HepG2 (cell line): Measurements from ENCODE around the gene ZKSCAN1. TPM values are rescaled to one million over a fixed set of nuclear protein-coding genes. Genes with fewer than 3 reads are reported as not detected.

Experiments
- ATF4 ChIP-seq, 2 experiments: fragments of 450-650 bp in 1 of 2; sonication (generic) in 1 of 2; formaldehyde crosslinking; IDR thresholded peaks; 2 replicates each; pipeline versions ENCODE4 v1.5.0 to v1.8.0; 2020 to 2022; ENCODE audit warnings: mild to moderate bottlenecking in 1 of 2, missing genetic modification reagents in 1 of 2
- DNMT1 ChIP-seq: sonication (generic); formaldehyde crosslinking; IDR thresholded peaks from 2 replicates; pipeline ENCODE4 v1.5.1; 2020; ENCODE audit warnings: mild to moderate bottlenecking, missing genetic modification reagents
- ESRRA ChIP-seq: sonication (generic); formaldehyde crosslinking; IDR thresholded peaks from 2 replicates; pipeline ENCODE4 v1.5.1; 2020; ENCODE audit warnings: mild to moderate bottlenecking, low read depth, missing genetic modification reagents
- HIC2 ChIP-seq: sonication (generic); formaldehyde crosslinking; IDR thresholded peaks from 2 replicates; pipeline ENCODE4 v1.9.0; 2022; ENCODE audit warnings: low read depth, missing genetic modification reagents
- HNRNPL ChIP-seq: fragments of 200-400 bp; formaldehyde crosslinking; IDR thresholded peaks from 2 replicates; pipeline ENCODE4 v1.6.1; 2017; ENCODE audit warnings: mild to moderate bottlenecking, low read depth, low read length
- IRF2 ChIP-seq: IDR thresholded peaks from 2 replicates; pipeline ENCODE4 v1.6.1; 2018; ENCODE audit warnings: missing genetic modification reagents, missing compliant biosample characterization
- MAX ChIP-seq: IDR thresholded peaks from 2 replicates; pipeline ENCODE4 v1.6.1; 2012; ENCODE audit warnings: inconsistent platforms
- MED1 ChIP-seq: sonication (generic); formaldehyde crosslinking; IDR thresholded peaks from 2 replicates; pipeline ENCODE4 v1.4.0; 2020; ENCODE audit warnings: missing genetic modification reagents
- NFRKB ChIP-seq: fragments of 450-650 bp; IDR thresholded peaks from 2 replicates; pipeline ENCODE4 v1.6.1; 2017
- RBM22 ChIP-seq: fragments of 200-400 bp; formaldehyde crosslinking; optimal IDR thresholded peaks from 2 replicates; pipeline ENCODE3; 2017; ENCODE audit warnings: mild to moderate bottlenecking, low read length, moderate library complexity
- RBM39 ChIP-seq: fragments of 200-400 bp; formaldehyde crosslinking; IDR thresholded peaks from one replicate; pipeline ENCODE4 v1.6.1; 2018; ENCODE audit warnings: antibody characterized with exemption, mild to moderate bottlenecking, low read depth, low read length; ENCODE audit not compliant: poor library complexity, severe bottlenecking
- SMARCE1 ChIP-seq: fragments of 450-650 bp; IDR thresholded peaks from 2 replicates; pipeline ENCODE4 v1.6.1; 2017; ENCODE audit warnings: borderline replicate concordance
- TFDP2 ChIP-seq: sonication (generic); formaldehyde crosslinking; IDR thresholded peaks from 2 replicates; pipeline ENCODE4 v1.4.0; 2020; ENCODE audit warnings: missing genetic modification reagents
- ZC3H4 ChIP-seq: sonication (generic); formaldehyde crosslinking; IDR thresholded peaks from 2 replicates; pipeline ENCODE4 v1.4.0; 2020; ENCODE audit warnings: missing genetic modification reagents, borderline replicate concordance
- ZFAT ChIP-seq: sonication (generic); formaldehyde crosslinking; conservative IDR thresholded peaks from 2 replicates; pipeline ENCODE4 v1.8.1; 2023; ENCODE audit warnings: missing genetic modification reagents, inconsistent platforms
- ZFY ChIP-seq: sonication (generic); formaldehyde crosslinking; IDR thresholded peaks from 2 replicates; pipeline ENCODE4 v1.4.0; 2020; ENCODE audit warnings: missing genetic modification reagents
- ZIK1 ChIP-seq: sonication (generic); formaldehyde crosslinking; IDR thresholded peaks from 2 replicates; pipeline ENCODE4 v1.5.0; 2020; ENCODE audit warnings: mild to moderate bottlenecking, low read depth, missing genetic modification reagents, borderline replicate concordance
- ZKSCAN1 ChIP-seq: fragments of 150-350 bp; IDR thresholded peaks from 2 replicates; pipeline ENCODE4 v1.6.1; 2014; ENCODE audit warnings: low read length
- ZNF17 ChIP-seq: sonication (generic); formaldehyde crosslinking; IDR thresholded peaks from 2 replicates; pipeline ENCODE4 v1.5.0; 2020; ENCODE audit warnings: mild to moderate bottlenecking, missing genetic modification reagents
- ZNF580 ChIP-seq: IDR thresholded peaks from 2 replicates; pipeline ENCODE4 v1.6.1; 2016; ENCODE audit warnings: low read depth, borderline replicate concordance
- ZNF660 ChIP-seq: sonication (generic); formaldehyde crosslinking; IDR thresholded peaks from 2 replicates; pipeline ENCODE4 v1.5.1; 2020; ENCODE audit warnings: mild to moderate bottlenecking, low read depth, missing genetic modification reagents, borderline replicate concordance
- ZNF784 ChIP-seq: sonication (generic); formaldehyde crosslinking; IDR thresholded peaks from 2 replicates; pipeline ENCODE4 v1.5.1; 2020; ENCODE audit warnings: missing genetic modification reagents, mild to moderate bottlenecking, borderline replicate concordance
- polyA plus RNA-seq, 8 experiments: library from polyadenylated mRNA; depleted of rRNA in 3 of 8; stranded (reverse) in 7 of 8; unstranded in 1 of 8; fragments of >200 nt; fragmentation: Illumina TruSeq in 4 of 8; extraction: Trizol in 4 of 8; gene quantifications; 2 replicates each; pipeline versions ENCODE4 v1.2.1 to v1.2.3, GENCODE V29; 2011 to 2016; ENCODE audit warnings: low read depth in 4 of 8, missing spikeins in 1 of 8, mixed read lengths in 1 of 8; ENCODE audit not compliant: insufficient read depth in 1 of 8
- total RNA-seq, 5 experiments: library from RNA; depleted of rRNA; stranded (reverse); fragments of >200 nt; fragmentation: Illumina TruSeq; extraction: Trizol; gene quantifications; 2 replicates each; pipeline ENCODE4 v1.2.3, GENCODE V29; 2016; ENCODE audit warnings: low read depth in 1 of 5
- TF ChIP-seq, protein P1 (sequence below): sonication (generic); formaldehyde crosslinking; IDR thresholded peaks from 2 replicates; pipeline ENCODE4 v1.5.1; 2020; ENCODE audit warnings: mild to moderate bottlenecking, missing genetic modification reagents

Gene ZKSCAN1
- total and polyA plus RNA-seq, 2 of the 13 experiments (the other 11 are each of a cell fraction or from before 2014, with no cell fraction given), result 46.4 to 60.6 TPM

DNA sequence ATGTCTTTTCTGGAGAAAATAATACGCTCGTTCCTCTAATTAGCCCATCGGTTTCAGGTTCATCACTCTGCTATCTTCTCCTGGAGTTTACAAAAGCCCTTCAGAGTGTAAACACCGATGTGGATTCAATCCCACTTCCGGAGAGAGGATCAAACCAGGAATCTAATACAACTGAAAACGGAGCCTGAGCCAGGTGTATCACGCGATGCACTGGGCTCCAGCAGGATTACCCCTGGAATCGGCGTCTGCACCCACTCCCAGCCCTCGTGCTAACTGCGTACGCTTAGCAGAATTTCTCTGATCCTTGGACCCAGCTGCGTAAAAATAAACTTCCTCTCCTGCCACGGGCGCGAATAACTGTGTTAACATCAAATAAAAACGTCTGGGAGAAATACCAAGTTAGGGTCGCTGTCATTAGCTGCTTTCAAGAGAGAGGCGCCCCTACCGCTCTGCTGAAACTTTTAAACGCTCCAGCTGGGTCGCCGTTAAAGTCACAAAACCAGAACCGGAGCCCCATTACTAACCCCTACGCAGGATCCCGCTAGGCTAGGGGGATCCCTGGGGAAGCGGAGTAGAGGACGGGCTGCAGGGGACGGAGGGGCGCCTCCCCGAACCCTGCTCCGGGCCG lies 65.6 kb downstream of the ZKSCAN1 start (continued):
- TF ChIP-seq, protein P1, sequence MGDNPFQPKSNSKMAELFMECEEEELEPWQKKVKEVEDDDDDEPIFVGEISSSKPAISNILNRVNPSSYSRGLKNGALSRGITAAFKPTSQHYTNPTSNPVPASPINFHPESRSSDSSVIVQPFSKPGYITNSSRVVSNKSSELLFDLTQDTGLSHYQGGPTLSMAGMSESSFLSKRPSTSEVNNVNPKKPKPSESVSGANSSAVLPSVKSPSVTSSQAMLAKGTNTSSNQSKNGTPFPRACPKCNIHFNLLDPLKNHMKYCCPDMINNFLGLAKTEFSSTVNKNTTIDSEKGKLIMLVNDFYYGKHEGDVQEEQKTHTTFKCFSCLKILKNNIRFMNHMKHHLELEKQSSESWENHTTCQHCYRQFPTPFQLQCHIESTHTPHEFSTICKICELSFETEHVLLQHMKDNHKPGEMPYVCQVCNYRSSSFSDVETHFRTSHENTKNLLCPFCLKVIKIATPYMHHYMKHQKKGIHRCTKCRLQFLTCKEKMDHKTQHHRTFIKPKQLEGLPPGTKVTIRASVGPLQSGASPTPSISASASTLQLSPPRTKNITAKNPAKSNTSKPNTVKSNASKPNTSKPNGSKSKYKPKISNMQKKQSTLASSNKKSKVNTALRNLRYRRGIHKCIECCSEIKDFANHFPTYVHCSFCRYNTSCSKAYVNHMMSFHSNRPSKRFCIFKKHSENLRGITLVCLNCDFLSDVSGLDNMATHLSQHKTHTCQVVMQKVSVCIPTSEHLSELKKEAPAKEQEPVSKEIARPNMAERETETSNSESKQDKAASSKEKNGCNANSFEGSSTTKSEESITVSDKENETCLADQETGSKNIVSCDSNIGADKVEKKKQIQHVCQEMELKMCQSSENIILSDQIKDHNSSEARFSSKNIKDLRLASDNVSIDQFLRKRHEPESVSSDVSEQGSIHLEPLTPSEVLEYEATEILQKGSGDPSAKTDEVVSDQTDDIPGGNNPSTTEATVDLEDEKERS, result no peak
- TF ChIP-seq RBM39, result no peak
- no peak for TF ChIP-seq ZNF580 (CRISPR knock-in tag)
- no peak for TF ChIP-seq ZNF660
- TF ChIP-seq MED1 (CRISPR knock-in tag), result no peak
- no peak for TF ChIP-seq HIC2 (CRISPR knock-in tag)
- TF ChIP-seq ZC3H4, result no peak
- TF ChIP-seq HNRNPL, result no peak
- TF ChIP-seq ZFAT (CRISPR knock-in tag), result no peak
- TF ChIP-seq NFRKB, result no peak
- TF ChIP-seq RBM22, result no peak
- no peak for TF ChIP-seq MAX
- TF ChIP-seq ESRRA (CRISPR knock-in tag), result no peak
- TF ChIP-seq ZFY (CRISPR knock-in tag), result no peak
- no peak for TF ChIP-seq ZNF784 (CRISPR knock-in tag)
- no peak for TF ChIP-seq SMARCE1
- TF ChIP-seq DNMT1, result no peak
- TF ChIP-seq TFDP2 (CRISPR knock-in tag), result no peak
- no peak for TF ChIP-seq ZIK1
- no peak for TF ChIP-seq IRF2 (CRISPR knock-in tag)
- no peak for TF ChIP-seq ATF4 (CRISPR knock-in tag; IDR thresholded peaks at IDR 0.05)
- TF ChIP-seq ZNF17 (CRISPR knock-in tag), result peak; percentile 45; the same call in 1 of the 2 replicates
- TF ChIP-seq ZKSCAN1, result no peak
